Stimulated activated CD8-positive, alpha-beta memory T cell treated with anti-CD3 and anti-CD28 coated beads, Interleukin-12 subunit alpha, Interleukin-12 subunit beta, amount 100 ng/mL, for 4 hours (primary cell): Measurements from ENCODE around the gene MAP3K21.

Source experiments
- DNase-seq: peaks from one replicate; pipeline ENCODE4 v3.0.0-alpha.2; 2020; ENCODE audit warnings: low read depth

The MAP3K21 gene

DNA sequence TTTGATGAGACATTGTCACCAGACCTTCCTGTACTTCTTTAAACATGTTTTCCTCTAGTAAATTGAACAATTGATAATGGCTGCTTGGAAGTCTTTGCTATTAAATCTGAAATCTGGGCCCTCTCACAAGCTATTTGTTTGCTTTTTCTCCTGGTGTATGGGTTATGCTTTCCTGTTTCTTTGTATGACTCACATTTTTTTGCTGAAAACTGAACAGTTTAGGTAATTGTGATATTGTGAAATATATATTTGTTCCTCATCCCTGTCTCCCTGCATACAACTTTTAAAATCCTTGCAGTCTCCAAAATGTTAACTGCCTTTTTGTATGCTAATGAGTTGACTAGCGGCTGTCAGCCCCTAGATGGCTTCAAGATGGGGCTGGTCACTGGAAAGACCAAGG, 61.6 kb downstream of the MAP3K21 start:
- DNase-seq: no peak

DNA sequence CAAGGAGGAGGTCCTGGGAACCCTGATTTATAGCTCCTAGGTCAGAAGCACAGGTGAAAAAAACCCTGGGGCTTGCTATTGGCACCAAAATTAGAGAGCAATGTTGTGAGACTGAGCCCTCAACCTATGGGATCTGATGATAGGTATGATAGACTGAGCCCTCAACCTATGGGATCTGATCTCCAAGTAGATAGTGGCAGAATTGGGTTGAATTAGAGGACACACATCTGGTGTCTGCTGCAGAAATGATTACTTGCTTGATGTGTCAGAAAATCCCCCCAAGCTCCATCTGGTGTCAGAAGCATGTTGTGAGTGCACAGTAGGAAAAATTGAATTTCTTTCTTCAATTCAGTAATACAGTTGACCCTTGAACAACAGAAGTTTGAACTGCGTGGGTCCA, 62.4 kb downstream of the MAP3K21 start:
- no peak for DNase-seq

DNA sequence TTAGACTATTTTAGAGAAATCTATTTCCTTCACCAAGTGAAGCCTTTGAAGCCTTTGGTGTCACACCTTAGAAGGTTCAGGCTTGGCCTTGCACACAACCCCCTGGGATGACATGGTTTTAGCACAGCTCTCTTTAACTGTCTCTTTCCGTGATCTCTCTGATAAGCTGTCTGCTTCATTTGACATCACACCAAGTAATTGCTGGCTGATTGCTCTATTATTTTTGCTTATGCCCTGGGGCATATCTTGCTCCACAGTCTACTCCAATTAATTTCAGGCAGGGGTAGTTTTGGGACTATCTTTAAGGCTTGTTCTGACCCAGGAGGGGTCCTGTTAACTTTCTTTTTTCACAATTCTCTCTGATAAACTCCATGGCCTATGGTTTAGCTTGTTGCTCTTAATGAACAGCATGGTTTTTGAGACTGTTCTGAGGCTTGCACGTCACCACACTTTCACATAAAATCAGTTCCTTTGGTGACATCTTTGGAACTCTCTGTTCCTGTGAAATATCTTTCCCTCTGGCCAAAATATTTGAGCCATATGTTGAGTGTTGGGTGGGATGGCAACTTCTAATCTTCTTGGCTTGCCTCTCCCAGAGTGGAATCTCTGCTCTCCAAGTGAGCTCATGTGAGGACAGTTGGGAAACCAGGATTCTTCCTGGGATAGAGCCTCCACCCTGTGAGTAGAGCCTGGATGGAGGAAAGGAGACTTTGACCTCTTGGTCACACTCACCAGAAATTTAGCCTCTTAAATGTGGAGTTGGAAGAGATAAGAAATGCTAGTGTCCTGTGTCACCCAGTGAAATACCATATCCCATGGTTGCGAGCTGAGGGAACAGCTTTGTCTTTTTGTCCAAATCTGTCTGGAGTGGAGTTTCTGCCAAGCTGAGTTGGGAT, 63.6 kb downstream of the MAP3K21 start:
- no peak for DNase-seq

DNA sequence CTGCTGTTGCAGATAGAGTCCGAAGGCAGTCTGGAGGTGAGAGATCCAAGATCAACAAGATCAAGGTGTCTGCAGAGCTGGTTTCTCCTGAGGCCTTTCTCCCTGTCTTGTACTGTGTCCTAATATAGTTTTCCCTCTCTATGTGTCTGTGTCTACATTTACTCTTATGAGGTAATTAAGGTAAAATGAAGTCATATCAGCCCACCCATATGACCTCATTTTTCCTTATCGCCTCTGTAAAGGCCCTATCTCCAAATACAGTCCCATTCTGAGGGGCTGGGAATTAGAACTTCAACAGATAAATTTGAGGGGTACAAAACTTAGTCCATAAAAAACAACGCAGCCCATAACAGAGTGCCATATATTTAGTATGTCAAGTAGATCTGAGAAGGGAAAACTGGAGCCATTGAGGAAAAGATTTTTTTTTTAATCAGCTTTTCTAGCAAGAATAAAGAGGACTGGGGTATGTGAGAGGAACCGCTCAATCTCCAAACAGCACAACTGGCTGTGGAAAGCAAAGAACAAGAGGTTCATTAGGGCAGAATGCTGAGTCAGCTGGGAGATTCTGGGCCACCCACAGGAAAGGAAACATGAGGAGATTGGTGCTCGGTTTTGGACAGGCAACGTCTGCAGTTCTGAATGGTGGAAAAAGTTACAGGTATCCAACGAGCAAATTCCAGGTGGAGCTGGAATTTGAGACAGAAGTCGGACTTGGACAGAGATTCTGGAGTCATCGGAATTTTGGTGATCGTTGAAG, 65.7 kb downstream of the MAP3K21 start:
- no peak for DNase-seq

DNA sequence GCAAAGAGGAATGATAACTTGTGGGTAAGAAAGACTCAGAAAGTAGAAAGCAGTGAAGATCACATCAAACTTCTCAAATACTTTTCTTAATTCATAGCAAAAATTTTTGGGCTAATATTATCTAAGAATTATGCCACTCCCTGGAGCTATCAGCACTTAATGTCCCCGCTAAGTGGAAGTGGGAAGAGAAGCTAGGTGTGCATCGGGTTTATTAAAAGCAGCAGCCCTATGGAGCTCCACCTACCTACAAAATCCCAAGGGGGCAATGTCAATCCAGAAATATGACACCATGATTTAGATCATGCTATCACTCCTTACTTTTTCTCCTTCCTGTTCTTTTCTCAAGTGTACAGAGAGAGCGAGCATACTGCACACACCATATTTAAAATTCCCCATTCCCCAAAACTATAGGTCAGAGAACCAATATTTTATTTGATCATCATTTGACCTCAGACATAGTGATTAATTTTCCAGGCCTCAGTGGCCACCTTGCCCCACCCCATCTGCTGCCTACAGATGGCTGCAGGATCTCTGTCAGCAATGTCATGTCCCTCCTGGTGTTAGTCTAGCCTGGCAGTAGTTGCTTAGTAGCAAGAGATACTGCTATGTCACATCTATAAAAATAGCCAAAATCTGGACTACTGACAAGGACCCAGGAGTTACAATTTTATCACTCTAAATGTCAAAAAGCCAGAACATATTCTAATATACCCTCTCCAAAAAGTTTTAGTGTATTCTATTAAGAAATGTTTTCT, 66.6 kb downstream of the MAP3K21 start:
- DNase-seq: no peak

DNA sequence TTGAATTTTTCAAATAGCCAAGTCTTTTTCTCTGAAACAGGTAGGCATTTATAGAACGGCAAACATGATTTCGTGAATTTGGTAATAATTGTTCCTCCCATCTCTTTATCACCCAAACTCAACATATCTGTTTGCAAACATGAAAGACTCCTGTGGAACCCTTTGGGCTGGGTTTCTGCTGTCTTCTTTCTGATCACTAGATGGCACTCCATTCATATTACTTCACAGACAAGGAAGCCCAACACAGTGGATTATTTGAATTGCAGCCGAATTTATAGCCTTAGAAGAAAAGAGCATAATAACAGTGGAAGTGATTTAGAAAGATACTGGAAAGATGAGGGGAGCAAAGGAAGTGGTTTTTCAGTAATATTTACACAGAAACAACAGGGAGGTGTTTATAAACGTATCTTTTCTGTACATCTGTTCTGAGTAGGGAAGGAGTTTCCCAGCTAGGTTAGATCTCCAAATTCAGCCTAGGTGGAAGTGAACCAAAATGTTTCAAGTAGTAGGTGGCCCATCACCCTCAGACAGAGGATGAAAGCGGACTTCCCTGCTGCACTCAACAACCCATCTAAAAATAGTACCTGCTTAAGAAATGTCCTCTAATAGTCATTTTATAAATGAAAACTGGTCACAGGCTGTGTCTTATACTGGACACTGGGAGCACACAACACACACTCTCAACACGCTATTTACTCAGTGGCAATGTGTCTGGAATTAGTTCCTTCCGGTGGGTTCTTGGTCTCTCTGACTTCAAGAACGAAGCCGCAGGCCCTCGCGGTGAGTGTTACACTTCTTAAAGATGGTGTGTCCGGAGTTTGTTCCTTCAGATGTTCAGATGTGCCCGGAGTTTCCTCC, 67.6 kb downstream of the MAP3K21 start:
- no peak for DNase-seq

DNA sequence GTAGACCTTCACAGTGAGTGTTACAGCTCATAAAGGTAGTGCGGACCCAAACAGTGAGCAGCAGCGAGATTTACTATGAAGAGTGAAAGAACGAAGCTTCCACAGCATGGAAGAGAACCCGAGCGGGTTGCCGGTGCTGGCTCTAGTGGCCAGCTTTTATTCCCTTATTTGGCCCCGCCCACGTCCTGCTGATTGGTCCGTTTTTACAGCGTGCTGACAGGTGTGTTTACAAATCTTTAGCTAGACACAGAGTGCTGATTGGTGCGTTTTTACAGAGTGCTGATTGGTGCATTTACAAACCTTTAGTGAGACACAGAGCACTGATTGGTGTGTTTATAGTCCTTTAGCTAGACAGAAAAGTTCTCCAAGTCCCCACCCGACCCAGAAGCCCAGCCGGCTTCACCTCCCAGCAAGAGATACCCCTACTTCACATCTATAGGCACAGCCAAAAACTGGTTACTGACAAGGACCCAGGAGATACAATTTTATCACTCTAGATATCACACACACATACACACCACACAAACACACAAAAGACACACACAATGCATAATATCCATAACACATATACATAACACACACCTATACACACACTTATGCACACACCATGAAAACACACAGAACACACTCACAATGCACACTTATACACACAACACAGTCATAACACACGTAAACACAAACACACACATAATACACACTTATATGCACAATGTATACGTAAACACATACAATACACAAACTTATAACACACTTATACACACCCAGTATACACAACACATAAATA, 68.5 kb downstream of the MAP3K21 start:
- DNase-seq: no peak

DNA sequence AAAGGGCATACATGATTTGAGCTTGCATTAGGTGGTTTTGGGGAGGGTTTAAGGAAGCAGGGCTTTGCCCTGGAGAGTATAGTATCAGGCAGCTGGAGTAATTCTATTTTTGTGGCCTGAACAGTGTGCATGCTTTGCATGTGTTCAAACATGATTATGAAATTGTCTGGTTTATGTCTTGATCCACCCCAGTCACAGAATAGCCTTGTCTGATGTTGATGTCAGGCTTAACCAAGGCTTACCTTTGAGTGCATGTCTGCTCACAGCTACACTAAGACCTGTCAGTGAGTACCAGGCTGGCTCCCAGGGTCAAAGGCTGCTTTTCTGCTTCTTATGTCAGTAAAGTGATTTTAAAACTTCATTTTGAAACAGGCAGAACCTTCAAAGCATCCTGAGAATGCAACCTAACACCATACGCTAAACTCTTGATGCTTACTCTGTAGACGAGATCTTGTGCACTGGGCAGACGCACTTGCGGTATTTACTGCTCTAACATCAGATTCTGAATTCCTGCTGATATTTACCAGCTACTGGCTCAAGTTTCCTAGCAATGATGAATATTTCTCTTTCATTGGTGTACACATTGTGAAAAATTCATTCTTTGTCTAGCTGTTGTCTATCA, 78.9 kb downstream of the MAP3K21 start:
- no peak for DNase-seq

DNA sequence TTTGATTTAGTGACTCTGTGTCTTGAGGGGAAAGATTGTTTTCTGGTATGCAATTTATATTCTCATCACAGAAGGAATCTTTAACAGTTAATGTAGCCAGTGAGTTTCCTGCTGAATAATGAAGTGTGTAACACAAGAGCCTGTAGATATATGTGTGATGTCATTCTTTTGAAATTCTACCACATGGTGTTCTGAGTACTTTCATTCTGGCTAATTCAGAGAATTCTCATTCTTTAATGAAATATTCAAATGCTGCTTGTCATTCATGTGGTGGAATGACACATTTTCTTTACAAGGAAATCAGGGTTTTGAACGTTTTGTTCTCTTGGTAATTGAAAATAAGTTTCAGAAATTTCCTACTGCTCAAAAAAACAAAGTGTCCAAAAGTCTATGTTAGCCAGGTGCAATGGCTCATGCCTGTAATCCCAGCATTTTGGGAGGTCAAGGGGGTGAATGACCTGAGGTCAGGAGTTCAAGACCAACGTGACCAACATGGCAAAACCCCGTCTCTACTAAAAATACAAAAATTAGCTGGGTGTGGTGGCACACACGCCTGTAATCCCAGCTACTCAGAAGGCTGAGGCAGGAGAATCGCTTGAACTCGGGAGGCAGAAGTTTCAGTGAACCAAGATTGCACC, 79.6 kb downstream of the MAP3K21 start:
- no peak for DNase-seq

DNA sequence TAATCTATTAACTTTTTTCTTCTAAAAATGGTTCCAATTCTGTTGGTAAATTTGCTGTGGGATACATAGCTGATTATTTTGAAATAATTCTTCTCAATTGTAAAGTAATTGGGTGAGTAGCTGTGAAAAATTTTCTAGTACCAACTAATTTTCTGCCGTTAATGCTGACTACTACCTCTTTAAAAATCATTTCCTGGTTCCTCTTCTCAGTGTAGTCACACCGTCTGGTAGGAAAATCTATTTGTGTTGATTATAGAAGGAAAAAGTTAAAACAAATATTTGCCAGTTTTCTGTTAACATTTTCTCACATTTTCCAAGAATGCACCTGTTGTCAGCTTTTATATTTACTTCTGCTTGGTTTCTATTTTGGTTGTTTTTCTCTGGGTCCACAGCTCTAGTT, 82.0 kb downstream of the MAP3K21 start:
- DNase-seq: no peak

DNA sequence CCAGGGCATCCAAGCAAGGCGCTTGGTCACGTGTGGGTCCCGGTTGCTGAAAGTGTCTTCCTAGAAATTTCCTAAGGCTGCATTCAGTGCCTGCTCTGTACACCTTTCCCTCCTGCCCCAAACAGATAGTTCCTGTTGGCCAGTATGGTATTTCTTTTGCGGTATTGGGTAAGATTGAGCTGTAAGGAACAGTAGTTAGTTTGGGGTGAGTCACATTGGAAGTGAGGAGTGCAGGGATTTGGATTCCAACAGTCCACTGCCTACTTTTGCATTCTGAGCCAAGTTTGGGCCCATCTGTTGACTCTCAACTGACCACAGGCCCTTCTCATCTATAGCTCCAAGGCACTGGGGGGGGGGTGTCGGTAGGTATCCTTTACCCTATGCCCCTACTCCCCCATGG, 83.4 kb downstream of the MAP3K21 start:
- no peak for DNase-seq

DNA sequence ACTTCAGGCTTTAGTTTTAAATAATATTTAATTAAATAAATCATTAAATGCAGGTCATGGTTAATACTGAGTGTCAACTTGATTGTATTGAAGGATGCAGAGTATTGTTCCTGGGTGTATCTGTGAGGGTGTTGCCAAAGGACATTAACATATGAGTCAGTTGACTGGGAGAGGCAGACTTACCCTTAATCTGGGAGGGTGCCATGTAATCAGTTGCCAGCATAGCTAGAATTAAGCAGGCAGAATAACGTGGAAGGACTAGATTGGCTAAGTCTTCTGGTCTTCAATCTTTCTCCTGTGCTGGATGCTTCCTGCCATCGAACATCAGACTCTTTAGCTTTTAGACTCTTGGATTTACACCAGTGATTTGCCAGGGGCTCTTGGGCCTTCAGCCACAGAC, 85.3 kb downstream of the MAP3K21 start:
- DNase-seq: no peak

DNA sequence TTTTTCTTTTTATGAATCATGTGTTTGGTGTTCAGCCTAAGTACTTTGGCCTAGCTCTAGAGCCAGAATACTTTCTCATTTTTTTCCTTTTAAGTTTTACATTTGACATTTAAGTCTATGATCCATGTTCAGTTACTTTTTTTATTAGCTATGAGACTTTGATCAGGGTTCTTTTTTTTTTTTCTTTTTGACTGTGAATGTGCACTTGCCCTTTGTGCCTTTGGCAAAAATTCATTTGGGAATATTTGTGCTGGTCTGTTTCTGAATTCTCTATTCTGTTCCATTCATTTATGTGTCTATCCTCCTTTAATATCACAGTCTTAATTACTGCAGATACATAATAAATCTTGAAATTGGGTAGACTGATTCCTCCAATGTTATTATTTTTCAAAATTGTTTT, 93.8 kb downstream of the MAP3K21 start:
- no peak for DNase-seq

DNA sequence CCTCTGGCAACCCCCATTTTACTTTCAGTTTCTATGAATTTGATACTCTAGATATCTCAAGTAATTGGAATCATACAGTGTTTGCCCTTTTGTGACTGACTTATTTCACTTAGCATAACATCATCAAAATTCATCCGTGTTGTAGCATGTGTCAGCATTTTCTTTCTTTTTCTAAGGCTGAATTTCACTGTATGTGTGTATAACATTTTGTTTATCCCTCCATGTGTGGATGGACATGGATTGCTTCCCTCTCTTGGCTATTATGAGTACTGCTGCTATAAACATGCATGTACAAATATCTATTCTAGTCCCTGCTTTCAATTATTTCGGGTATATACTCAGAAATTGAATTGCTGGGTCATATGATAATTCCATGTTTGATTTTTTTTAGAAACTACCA, 97.3 kb downstream of the MAP3K21 start:
- no peak for DNase-seq

DNA sequence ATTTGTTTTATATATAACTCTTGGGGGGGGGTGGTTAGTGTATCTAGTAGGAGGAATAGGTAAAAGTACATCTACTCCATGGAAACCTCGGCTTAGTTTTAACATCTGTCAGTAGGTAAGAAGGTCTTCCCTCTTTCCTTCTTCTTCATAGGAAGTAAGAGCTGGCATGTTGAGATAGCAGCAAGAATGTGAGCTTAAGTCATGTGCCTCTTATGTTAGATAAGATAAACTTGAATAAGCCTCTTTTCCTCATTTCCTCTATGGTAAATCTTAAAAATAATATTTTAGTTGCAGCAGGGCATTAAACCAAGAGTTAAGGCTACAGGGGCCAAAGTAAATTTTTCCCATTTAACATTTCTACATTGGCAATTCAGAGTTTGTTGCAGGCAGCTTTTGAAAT, 100.4 kb downstream of the MAP3K21 start:
- no peak for DNase-seq

DNA sequence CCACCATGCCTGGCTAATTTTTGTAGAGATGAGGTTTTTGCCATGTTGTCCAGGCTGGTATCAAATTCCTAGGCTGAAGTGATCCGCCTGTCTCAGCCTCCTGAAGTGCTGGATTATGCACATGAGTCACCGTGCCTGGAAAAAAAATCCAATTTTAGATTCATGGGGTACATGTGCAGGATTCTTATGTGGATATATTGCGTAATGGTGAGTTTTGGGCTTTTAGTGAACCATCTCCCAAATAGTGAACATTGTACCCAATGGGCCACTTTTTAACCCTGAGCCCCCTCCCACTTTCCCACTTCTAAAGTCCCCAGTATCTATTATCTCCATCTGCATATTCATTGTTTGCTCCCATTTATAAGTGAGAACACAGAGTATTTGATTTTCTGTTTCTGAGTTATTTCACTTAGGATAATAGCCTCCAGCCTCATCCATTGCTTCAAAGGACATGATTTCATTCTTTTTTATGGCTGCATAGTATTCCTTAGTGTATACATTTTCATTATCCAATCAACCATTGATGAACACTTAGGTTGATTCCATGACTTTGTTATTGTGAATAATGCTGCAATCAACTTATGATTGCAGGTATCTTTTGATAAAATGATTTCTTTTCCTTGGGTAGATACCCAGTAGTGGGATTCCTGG, 104.4 kb downstream of the MAP3K21 start:
- DNase-seq: no peak

DNA sequence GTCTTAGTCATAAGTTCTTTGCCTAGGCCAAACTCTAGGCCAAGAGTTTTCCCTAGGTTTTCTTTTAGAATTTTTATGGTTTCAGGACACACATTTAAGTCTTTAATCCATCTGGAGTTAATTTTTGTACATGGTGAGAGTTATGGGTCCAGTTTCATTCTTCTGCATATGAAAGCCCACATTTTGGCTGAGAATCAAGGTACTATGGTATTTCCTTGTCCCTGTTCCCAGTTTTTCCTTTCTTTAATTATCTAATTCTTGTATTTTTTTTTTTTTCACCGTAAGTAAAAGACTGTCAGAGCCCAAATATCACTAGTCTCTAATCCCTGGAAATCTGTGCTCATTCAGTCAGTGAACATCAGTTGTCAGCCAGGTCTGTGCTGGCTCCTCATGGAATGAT, 105.4 kb downstream of the MAP3K21 start:
- DNase-seq: no peak

DNA sequence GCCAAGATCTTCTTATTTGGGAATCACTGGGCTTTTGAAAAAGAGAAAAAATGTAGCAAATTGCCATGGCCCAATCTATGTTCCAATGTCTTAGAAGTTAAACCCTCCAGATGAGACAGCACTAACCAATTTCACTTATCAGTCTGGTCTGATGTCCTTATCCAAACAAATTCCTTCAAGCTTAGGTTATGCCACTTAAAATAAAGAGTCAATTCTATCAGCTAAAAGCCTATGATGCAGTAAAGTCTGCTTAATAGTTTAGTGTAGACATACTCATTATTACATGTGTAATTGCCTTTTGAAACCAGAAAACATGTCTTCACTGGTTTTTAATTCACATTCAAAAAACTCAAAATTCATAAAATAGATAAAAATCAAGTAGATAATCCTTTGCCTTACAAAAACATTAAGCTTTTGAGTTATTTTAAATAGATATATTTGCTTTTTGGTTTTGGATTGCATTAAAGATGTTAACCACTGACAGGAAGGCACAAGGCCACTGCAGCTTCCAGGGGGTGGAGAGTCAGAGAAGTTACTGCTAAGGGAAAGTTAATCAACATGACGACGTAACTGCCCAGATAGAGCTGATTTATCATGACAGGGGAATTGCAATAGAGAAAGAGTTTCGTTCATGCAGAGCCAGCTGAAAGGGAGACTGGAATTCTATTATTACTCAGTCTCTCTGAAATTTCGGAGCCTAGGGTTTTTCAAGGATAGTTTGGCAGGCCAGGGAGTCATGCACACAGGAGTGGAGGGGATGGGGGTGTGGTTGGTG, 106.1 kb downstream of the MAP3K21 start:
- DNase-seq: no peak
